GM10847 (cell line): ENCODE measurements around the gene FGF18.
A peak's percentile ranks its signal among the peaks of the same experiment; 100 is the strongest.

Source experiments
- POLR2A ChIP-seq: IDR thresholded peaks from 2 replicates; pipeline ENCODE4 v1.6.1; 2011; ENCODE audit not compliant: insufficient read length; ENCODE audit errors: extremely low read depth

FGF18 gene

GRCh38 chr5:171418982-171419687, at the start of gene FGF18:
TSS of gene FGF18 (plus strand) at chr5:171419647. CDS start at chr5:171420200, 553 bp downstream.
- no peak for TF ChIP-seq POLR2A

- TF ChIP-seq POLR2A, result no peak
Observed at GRCh38 chr5:171369898-171370297, 49.5 kb upstream of the FGF18 start.

- TF ChIP-seq POLR2A, result no peak
Observed at GRCh38 chr5:171371326-171371725, 48.1 kb upstream of the FGF18 start.

GRCh38 chr5:171379961-171380360, 39.5 kb upstream of the FGF18 start:
- TF ChIP-seq POLR2A, result no peak

- TF ChIP-seq POLR2A, result no peak
Observed at GRCh38 chr5:171386006-171386671, 33.3 kb upstream of the FGF18 start.

- no peak for TF ChIP-seq POLR2A
Observed at GRCh38 chr5:171386861-171387344, 32.5 kb upstream of the FGF18 start.

- TF ChIP-seq POLR2A, result peak; percentile 89
Observed at GRCh38 chr5:171387345-171387969, 32.0 kb upstream of the FGF18 start, which contains the start of gene NPM1. TSS of gene NPM1 (plus strand) at chr5:171387849. CDS start at chr5:171387949, 100 bp downstream.

- TF ChIP-seq POLR2A, result peak; percentile 28
Observed at GRCh38 chr5:171387970-171388815, 31.3 kb upstream of the FGF18 start.

GRCh38 chr5:171388816-171389168, 30.7 kb upstream of the FGF18 start:
- no peak for TF ChIP-seq POLR2A

- no peak for TF ChIP-seq POLR2A
Observed at GRCh38 chr5:171390883-171391677, 28.4 kb upstream of the FGF18 start.

- no peak for TF ChIP-seq POLR2A
Observed at GRCh38 chr5:171391996-171392577, 27.4 kb upstream of the FGF18 start.

- TF ChIP-seq POLR2A, result no peak
Observed at GRCh38 chr5:171392585-171393159, 26.8 kb upstream of the FGF18 start.

- no peak for TF ChIP-seq POLR2A
Observed at GRCh38 chr5:171395042-171395441, 24.4 kb upstream of the FGF18 start.

- no peak for TF ChIP-seq POLR2A
Observed at GRCh38 chr5:171397190-171397589, 22.3 kb upstream of the FGF18 start.

- TF ChIP-seq POLR2A, result no peak
Observed at GRCh38 chr5:171397599-171397998, 21.8 kb upstream of the FGF18 start.
